Calu3 (cell line): Measurements from ENCODE around the gene ABAT. TPM values are rescaled to one million over a fixed set of nuclear protein-coding genes. Genes with fewer than 3 reads are reported as not detected.

Source experiments
- BruUV-seq: library from RNA; stranded (reverse); fragments of 400-500 nt; replicated peaks from 2 replicates; lab custom pipeline; 2021; lab: Mats Ljungman, UMichigan
- CTCF ChIA-PET: fragments of 300-600 bp; sonication (Branson Sonifier 250); formaldehyde crosslinking; loops from one replicate; lab custom pipeline; 2022; ENCODE audit warnings: antibody characterized with exemption; lab: Charles Lee
- DNase-seq: peaks from one replicate; pipeline ENCODE4 v3.0.0; 2022
- H3K27ac Mint-ChIP-seq: one replicate; pipeline ENCODE4 v1.8.0; 2022; ENCODE audit warnings: mixed read lengths; ENCODE audit not compliant: unreplicated experiment
- H3K27me3 Mint-ChIP-seq: one replicate; pipeline ENCODE4 v1.8.0; 2022; ENCODE audit warnings: mixed read lengths; ENCODE audit not compliant: unreplicated experiment
- H3K36me3 Mint-ChIP-seq: one replicate; pipeline ENCODE4 v1.8.0; 2022; ENCODE audit warnings: mild to moderate bottlenecking, moderate library complexity, mixed read lengths; ENCODE audit not compliant: insufficient read depth, unreplicated experiment
- H3K4me1 Mint-ChIP-seq: one replicate; pipeline ENCODE4 v1.8.0; 2022; ENCODE audit warnings: mild to moderate bottlenecking, low read depth, mixed read lengths; ENCODE audit not compliant: unreplicated experiment
- H3K4me3 Mint-ChIP-seq: one replicate; pipeline ENCODE4 v1.8.0; 2022; ENCODE audit warnings: mild to moderate bottlenecking, low read depth, moderate library complexity, mixed read lengths; ENCODE audit not compliant: unreplicated experiment
- H3K9me3 Mint-ChIP-seq: one replicate; pipeline ENCODE4 v1.8.0; 2022; ENCODE audit warnings: low read depth, mixed read lengths; ENCODE audit not compliant: unreplicated experiment
- CTCF ChIP-seq: fragments of 200-600 bp; IDR thresholded peaks from one replicate; pipeline ENCODE4 v1.8.0; 2022; ENCODE audit warnings: antibody characterized with exemption; ENCODE audit not compliant: unreplicated experiment
- intact Hi-C: fragments of 100-400 bp; cut with micrococcal nuclease; formaldehyde crosslinking; loops from one replicate; pipeline ENCODE4 v1.10.0; 2022; ENCODE audit not compliant: unreplicated experiment
- total RNA-seq: library from RNA; stranded (reverse); gene quantifications from 2 replicates; pipeline ENCODE4 v1.2.3, GENCODE V29; 2022

Gene ABAT
- total RNA-seq, 1 experiment from 2014 or later = 12.6 TPM

- BruUV-seq = no TSS peak
- no peak for TF ChIP-seq CTCF
- Mint-ChIP-seq H3K36me3 (no peaks in the 10 kb centered on the region), H3K4me1 (no peaks in the 10 kb centered on the region), H3K9me3 (no peaks in the 10 kb centered on the region), H3K27ac (no peak overlapping the region), H3K4me3 (no peak overlapping the region), H3K27me3 (no peaks in the 10 kb centered on the region)
- DNase-seq = no peak
- CTCF ChIA-PET = interaction anchor here (0.6 kb wide), 1 partner anchor 84 kb away, joined by 4 read pairs; no protein-coding TSS in a partner anchor
- intact Hi-C loops = no loop called here
Measured at GRCh38 chr16:8667492-8667891, 6.9 kb upstream of the ABAT start.

DNA sequence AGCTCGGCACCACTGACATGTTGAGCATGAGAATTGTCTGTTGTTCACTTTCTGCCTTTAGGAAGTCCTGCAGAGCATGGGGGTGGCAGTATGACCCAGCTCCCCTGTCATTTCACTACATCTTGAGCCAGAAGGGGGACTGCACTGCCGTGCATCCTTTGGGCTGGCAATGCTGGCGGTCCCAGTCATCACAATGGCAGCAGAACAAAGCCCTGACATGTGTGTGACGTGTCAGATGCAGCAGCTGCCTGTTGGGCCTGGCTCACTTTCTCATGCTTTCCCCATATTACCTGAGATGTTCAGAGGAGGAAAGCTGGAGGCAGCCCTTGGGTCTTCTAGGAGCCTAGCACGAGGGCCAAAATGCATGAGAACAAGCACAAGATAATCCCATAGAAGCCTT is 6.3 kb upstream of the ABAT start:
- Mint-ChIP-seq H3K9me3 (no peaks in the 10 kb centered on the region), H3K36me3 (no peaks in the 10 kb centered on the region), H3K4me3 (no peak overlapping the region), H3K27ac (no peak overlapping the region), H3K27me3 (no peaks in the 10 kb centered on the region), H3K4me1 (no peaks in the 10 kb centered on the region)
- DNase-seq = no peak
- intact Hi-C loops = no loop called here
- BruUV-seq = no TSS peak
- no peak for TF ChIP-seq CTCF
- CTCF ChIA-PET = interaction anchor here (0.6 kb wide), 1 partner anchor 83 kb away, joined by 4 read pairs; no protein-coding TSS in a partner anchor

DNA sequence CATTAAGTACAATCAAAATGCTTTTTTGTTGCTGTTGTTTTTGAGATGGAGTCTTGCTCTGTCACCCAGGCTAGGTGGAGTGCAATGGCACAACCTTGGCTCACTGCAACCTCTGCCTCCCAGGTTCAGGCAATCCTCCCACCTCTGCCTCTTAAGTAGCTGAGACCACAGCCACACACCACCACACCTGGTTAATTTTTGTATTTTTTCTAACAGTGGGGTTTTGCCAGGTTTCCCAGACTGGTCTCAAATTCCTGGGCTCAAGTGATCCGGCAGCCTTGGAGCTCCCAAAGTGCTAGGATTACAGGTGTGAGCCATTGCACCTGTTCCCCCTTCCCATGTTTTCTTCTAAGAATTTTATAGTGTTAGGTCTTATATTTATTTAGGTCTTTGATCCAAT is 4.9 kb upstream of the ABAT start:
- Mint-ChIP-seq H3K27me3 (no peaks in the 10 kb centered on the region), H3K4me3 (no peak overlapping the region), H3K4me1 (peaks cover 8% of the 10 kb centered on the region), H3K36me3 (peaks cover 9% of the 10 kb centered on the region), H3K9me3 (no peaks in the 10 kb centered on the region), H3K27ac (no peak overlapping the region)
- DNase-seq = no peak
- CTCF ChIA-PET = no interaction called here
- intact Hi-C loops = no loop called here
- TF ChIP-seq CTCF = no peak
- no TSS peak for BruUV-seq

DNA sequence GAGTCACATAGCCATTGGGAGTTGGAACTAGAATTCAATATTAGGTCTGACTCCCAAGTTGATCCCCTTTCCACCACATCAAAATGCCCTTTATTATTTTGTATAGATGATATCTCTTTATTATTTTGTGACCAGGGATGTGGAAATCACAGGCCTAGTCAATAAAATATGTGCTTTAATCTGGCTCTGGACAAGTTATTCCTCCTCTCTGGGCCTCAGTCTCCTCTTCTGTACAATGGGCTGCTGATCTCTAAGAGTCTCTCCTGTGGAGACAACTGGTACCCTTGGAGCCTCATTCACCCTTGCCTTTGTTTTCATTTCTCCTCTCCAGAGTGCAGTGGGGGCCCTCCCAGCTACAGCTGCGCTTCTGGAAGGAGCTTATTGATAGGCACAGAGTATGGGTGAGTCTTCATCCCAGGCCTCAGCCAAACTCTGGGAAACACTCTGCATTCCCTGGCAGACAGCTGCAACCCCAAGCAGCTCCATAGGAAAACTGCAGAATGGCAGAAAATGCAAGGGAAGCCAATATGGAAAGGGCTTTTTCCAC is 4.3 kb upstream of the ABAT start:
- Mint-ChIP-seq H3K27me3 (no peaks in the 10 kb centered on the region), H3K27ac (no peak overlapping the region), H3K4me1 (peaks cover 13% of the 10 kb centered on the region), H3K4me3 (no peak overlapping the region), H3K9me3 (no peaks in the 10 kb centered on the region), H3K36me3 (peaks cover 15% of the 10 kb centered on the region)
- no peak for TF ChIP-seq CTCF
- CTCF ChIA-PET = interaction anchor here (0.6 kb wide), 1 partner anchor 99 kb away, joined by 13 read pairs; no protein-coding TSS in a partner anchor
- no peak for DNase-seq
- intact Hi-C loops = no loop called here
- BruUV-seq = no TSS peak
